ENCODE data around the gene AGPS. TPM values are rescaled to one million over a fixed set of nuclear protein-coding genes. Genes with fewer than 3 reads are reported as not detected.
A peak's percentile ranks its signal among the peaks of the same experiment; 100 is the strongest.

Gene AGPS
- total and polyA plus RNA-seq, 9 donors = 18.7 to 32.0 (median 26.9) TPM

GRCh38 chr2:177460973-177461585, 68.5 kb downstream of the AGPS start:
- H3K36me3 ChIP-seq (ENCODE audit: control insufficient read depth, insufficient read depth, low read length) = peaks cover 8% of the 10 kb centered on the region
- WGBS (ENCODE audit: insufficient coverage) = 55% methylated on average over 2 of the region's 5 CpGs

GRCh38 chr2:177464549-177464948, 72.0 kb downstream of the AGPS start:
- H3K36me3 ChIP-seq (ENCODE audit: control insufficient read depth, insufficient read depth, low read length) = peaks cover 13% of the 10 kb centered on the region
- H3K27ac ChIP-seq (ENCODE audit: low read length) = no peak overlapping the region
- H3K9me3 ChIP-seq (replicated peaks; ENCODE audit: control insufficient read depth, low read depth, low read length) = peaks cover 6% of the 10 kb centered on the region
- H3K27me3 ChIP-seq (ENCODE audit: control insufficient read depth, insufficient read depth, low read length) = no peaks in the 10 kb centered on the region
- no CpG with 5 or more reads among the region's 3 CpGs for WGBS (ENCODE audit: insufficient coverage)
- H3K4me3 ChIP-seq (ENCODE audit: low read length) = no peak overlapping the region
- no peaks in the 10 kb centered on the region for H3K4me1 ChIP-seq (ENCODE audit: control insufficient read depth, insufficient read depth, low read length)
- DNase-seq = peak; percentile 7

More at GRCh38 chr2:177460973-177461585, 68.5 kb downstream of the AGPS start:
- Histone ChIP-seq H3K9me3 (replicated peaks; ENCODE audit: control insufficient read depth, low read depth, low read length) (peaks cover 7% of the 10 kb centered on the region), H3K27me3 (ENCODE audit: control insufficient read depth, insufficient read depth, low read length) (no peaks in the 10 kb centered on the region), H3K4me1 (ENCODE audit: control insufficient read depth, insufficient read depth, low read length) (no peaks in the 10 kb centered on the region), H3K4me3 (ENCODE audit: low read length) (no peak overlapping the region), H3K27ac (ENCODE audit: low read length) (no peak overlapping the region)
- DNase-seq = peak; percentile 4

- 95% methylated on average over 12 of the region's 14 CpGs for WGBS (ENCODE audit: insufficient coverage)
- no peak overlapping the region for H3K4me3 ChIP-seq (ENCODE audit: low read length)
- H3K4me1 ChIP-seq (ENCODE audit: control insufficient read depth, insufficient read depth, low read length) = no peaks in the 10 kb centered on the region
- DNase-seq = no peak
- no peak overlapping the region for H3K27ac ChIP-seq (ENCODE audit: low read length)
- H3K9me3 ChIP-seq (replicated peaks; ENCODE audit: control insufficient read depth, low read depth, low read length) = peaks cover 6% of the 10 kb centered on the region
- peaks cover 13% of the 10 kb centered on the region for H3K36me3 ChIP-seq (ENCODE audit: control insufficient read depth, insufficient read depth, low read length)
- H3K27me3 ChIP-seq (ENCODE audit: control insufficient read depth, insufficient read depth, low read length) = no peaks in the 10 kb centered on the region
Observed at GRCh38 chr2:177465400-177466138, 73.0 kb downstream of the AGPS start.

GRCh38 chr2:177466337-177467195, 74.0 kb downstream of the AGPS start:
- H3K4me3 ChIP-seq (ENCODE audit: low read length) = no peak overlapping the region
- no peaks in the 10 kb centered on the region for H3K4me1 ChIP-seq (ENCODE audit: control insufficient read depth, insufficient read depth, low read length)
- no peak overlapping the region for H3K27ac ChIP-seq (ENCODE audit: low read length)
- no peaks in the 10 kb centered on the region for H3K27me3 ChIP-seq (ENCODE audit: control insufficient read depth, insufficient read depth, low read length)
- WGBS (ENCODE audit: insufficient coverage) = 76% methylated on average over 17 of the region's 17 CpGs
- peaks cover 13% of the 10 kb centered on the region for H3K36me3 ChIP-seq (ENCODE audit: control insufficient read depth, insufficient read depth, low read length)
- no peak for DNase-seq
- peaks cover 8% of the 10 kb centered on the region for H3K9me3 ChIP-seq (replicated peaks; ENCODE audit: control insufficient read depth, low read depth, low read length)

DNA sequence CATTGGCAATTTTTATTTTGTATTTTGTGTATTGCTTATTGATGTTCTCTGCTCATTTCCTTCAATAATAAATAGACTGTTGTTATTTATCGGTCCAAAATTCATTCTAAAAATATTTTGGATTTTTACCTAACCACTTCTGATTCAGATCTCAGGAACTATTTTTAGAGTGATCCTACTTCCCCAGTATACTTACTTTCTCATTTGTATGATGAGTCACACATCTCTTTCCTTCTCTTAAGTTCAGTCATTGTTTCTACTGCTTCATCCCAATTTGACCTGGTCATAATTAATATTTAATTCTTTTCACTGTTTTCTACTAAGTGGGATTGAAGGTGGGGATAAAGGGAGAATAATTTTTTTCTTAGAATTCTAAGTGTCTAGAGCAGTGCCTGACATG, 75.1 kb downstream of the AGPS start:
- peaks cover 13% of the 10 kb centered on the region for H3K36me3 ChIP-seq (ENCODE audit: control insufficient read depth, insufficient read depth, low read length)

GRCh38 chr2:177471990-177472389, 79.4 kb downstream of the AGPS start:
- Histone ChIP-seq H3K27me3 (ENCODE audit: control insufficient read depth, insufficient read depth, low read length) (no peaks in the 10 kb centered on the region), H3K36me3 (ENCODE audit: control insufficient read depth, insufficient read depth, low read length) (peaks cover 3% of the 10 kb centered on the region), H3K27ac (ENCODE audit: low read length) (no peak overlapping the region), H3K4me3 (ENCODE audit: low read length) (no peak overlapping the region), H3K4me1 (ENCODE audit: control insufficient read depth, insufficient read depth, low read length) (no peaks in the 10 kb centered on the region), H3K9me3 (replicated peaks; ENCODE audit: control insufficient read depth, low read depth, low read length) (peaks cover 5% of the 10 kb centered on the region)
- WGBS (ENCODE audit: insufficient coverage) = no CpG with 5 or more reads among the region's 2 CpGs
- DNase-seq = no peak

More for the DNA sequence above, 75.1 kb downstream of the AGPS start:
- H3K4me3 ChIP-seq (ENCODE audit: low read length) = no peak overlapping the region
- H3K4me1 ChIP-seq (ENCODE audit: control insufficient read depth, insufficient read depth, low read length) = no peaks in the 10 kb centered on the region
- DNase-seq = no peak
- peaks cover 10% of the 10 kb centered on the region for H3K9me3 ChIP-seq (replicated peaks; ENCODE audit: control insufficient read depth, low read depth, low read length)
- no CpG with 5 or more reads among the region's 1 CpG for WGBS (ENCODE audit: insufficient coverage)
- H3K27me3 ChIP-seq (ENCODE audit: control insufficient read depth, insufficient read depth, low read length) = no peaks in the 10 kb centered on the region
- no peak overlapping the region for H3K27ac ChIP-seq (ENCODE audit: low read length)

DNA sequence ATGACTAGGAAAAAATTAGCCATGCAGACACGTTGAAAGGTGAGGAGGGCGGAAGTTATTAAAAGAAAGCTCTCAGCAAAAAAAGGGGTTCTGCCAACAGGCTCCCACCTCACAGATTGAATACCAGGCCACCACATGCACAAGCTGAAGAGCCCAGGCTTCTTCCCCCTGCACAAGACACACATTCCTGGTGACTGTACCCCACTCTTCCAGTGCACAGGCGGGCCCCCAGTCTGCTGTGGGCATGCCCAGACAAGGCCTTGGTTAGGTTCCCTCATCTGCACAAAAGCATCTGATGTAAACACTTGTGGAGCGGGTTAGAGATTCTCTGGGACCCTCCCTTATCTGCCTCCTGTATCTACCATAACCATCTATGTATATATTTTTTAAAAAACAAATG, 81.7 kb downstream of the AGPS start:
- Histone ChIP-seq H3K9me3 (replicated peaks; ENCODE audit: control insufficient read depth, low read depth, low read length) (peaks cover 10% of the 10 kb centered on the region), H3K27me3 (ENCODE audit: control insufficient read depth, insufficient read depth, low read length) (no peaks in the 10 kb centered on the region), H3K27ac (ENCODE audit: low read length) (no peak overlapping the region), H3K4me3 (ENCODE audit: low read length) (no peak overlapping the region), H3K4me1 (ENCODE audit: control insufficient read depth, insufficient read depth, low read length) (no peaks in the 10 kb centered on the region), H3K36me3 (ENCODE audit: control insufficient read depth, insufficient read depth, low read length) (peaks cover 3% of the 10 kb centered on the region)
- no peak for DNase-seq
- 100% methylated on average over 1 of the region's 4 CpGs for WGBS (ENCODE audit: insufficient coverage)

DNA sequence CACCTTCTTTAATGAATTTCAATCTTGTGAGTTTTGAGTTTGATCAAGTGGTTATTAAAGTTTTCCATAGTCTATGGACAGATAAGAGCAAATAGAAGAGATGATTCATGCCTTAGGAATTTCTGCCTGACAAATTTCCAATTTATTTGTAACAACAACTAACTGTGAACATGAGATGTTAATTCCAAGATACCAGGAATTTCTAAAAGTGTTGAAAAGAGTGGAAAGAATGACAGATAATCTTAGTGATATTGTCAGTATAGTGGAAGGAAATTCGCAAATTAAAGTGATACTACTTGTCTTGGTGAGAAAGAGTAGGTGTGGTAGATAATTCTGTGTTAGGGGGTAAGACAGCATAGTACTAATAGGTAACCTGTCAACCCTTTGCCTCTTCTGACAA, 82.4 kb downstream of the AGPS start:
- Histone ChIP-seq H3K4me1 (ENCODE audit: control insufficient read depth, insufficient read depth, low read length) (no peaks in the 10 kb centered on the region), H3K4me3 (ENCODE audit: low read length) (no peak overlapping the region), H3K27me3 (ENCODE audit: control insufficient read depth, insufficient read depth, low read length) (no peaks in the 10 kb centered on the region), H3K27ac (ENCODE audit: low read length) (no peak overlapping the region), H3K9me3 (replicated peaks; ENCODE audit: control insufficient read depth, low read depth, low read length) (peaks cover 10% of the 10 kb centered on the region), H3K36me3 (ENCODE audit: control insufficient read depth, insufficient read depth, low read length) (peaks cover 3% of the 10 kb centered on the region)
- DNase-seq = no peak
- no CpG with 5 or more reads among the region's 1 CpG for WGBS (ENCODE audit: insufficient coverage)

GRCh38 chr2:177476897-177477296, 84.3 kb downstream of the AGPS start:
- Histone ChIP-seq H3K4me1 (ENCODE audit: control insufficient read depth, insufficient read depth, low read length) (no peaks in the 10 kb centered on the region), H3K27me3 (ENCODE audit: control insufficient read depth, insufficient read depth, low read length) (no peaks in the 10 kb centered on the region), H3K4me3 (ENCODE audit: low read length) (no peak overlapping the region), H3K27ac (ENCODE audit: low read length) (no peak overlapping the region), H3K9me3 (replicated peaks; ENCODE audit: control insufficient read depth, low read depth, low read length) (peaks cover 6% of the 10 kb centered on the region), H3K36me3 (ENCODE audit: control insufficient read depth, insufficient read depth, low read length) (peaks cover 3% of the 10 kb centered on the region)
- DNase-seq = no peak
- no CpG with 5 or more reads among the region's 5 CpGs for WGBS (ENCODE audit: insufficient coverage)

- DNase-seq = no peak
- Histone ChIP-seq H3K27me3 (ENCODE audit: control insufficient read depth, insufficient read depth, low read length) (no peaks in the 10 kb centered on the region), H3K4me1 (ENCODE audit: control insufficient read depth, insufficient read depth, low read length) (no peaks in the 10 kb centered on the region), H3K27ac (ENCODE audit: low read length) (no peak overlapping the region), H3K4me3 (ENCODE audit: low read length) (no peak overlapping the region), H3K9me3 (replicated peaks; ENCODE audit: control insufficient read depth, low read depth, low read length) (peaks cover 6% of the 10 kb centered on the region), H3K36me3 (ENCODE audit: control insufficient read depth, insufficient read depth, low read length) (peaks cover 3% of the 10 kb centered on the region)
- WGBS (ENCODE audit: insufficient coverage) = no CpG with 5 or more reads among the region's 2 CpGs
Observed at GRCh38 chr2:177478029-177478428, 85.5 kb downstream of the AGPS start.
